H1 (cell line): Measurements from ENCODE around the gene CNPY3. TPM values are rescaled to one million over a fixed set of nuclear protein-coding genes. Genes with fewer than 3 reads are reported as not detected.

Source experiments
- CTCF ChIA-PET: fragments of 300-600 bp; sonication (Branson Sonifier 250); formaldehyde crosslinking; loops from one replicate; lab custom pipeline; 2021; ENCODE audit not compliant: partially characterized antibody; lab: Charles Lee
- POLR2A ChIA-PET: fragments of 300-600 bp; sonication (Branson Sonifier 250); formaldehyde crosslinking; loops from one replicate; lab custom pipeline; 2021; ENCODE audit warnings: inconsistent platforms; ENCODE audit not compliant: partially characterized antibody; lab: Charles Lee
- DNase-seq, 2 experiments: peaks; one replicate each; pipeline versions ENCODE4 v3.0.0 to v3.0.0-alpha.2; 2010 to 2022; ENCODE audit warnings: low spot score in 2 of 2, low read depth in 1 of 2, mixed read lengths in 1 of 2
- FAIRE-seq: peaks from 2 replicates; lab custom pipeline; 2011; peaks lifted over from hg19 to GRCh38; lab: Jason Lieb, UNC
- H2AFZ ChIP-seq: 2 replicates; pipeline ENCODE4 v1.8.1; 2012; ENCODE audit warnings: low read length, inconsistent platforms
- H2AK5ac ChIP-seq: 2 replicates; pipeline ENCODE4 v1.6.1; 2013; ENCODE audit warnings: low read depth, low read length
- H2BK120ac ChIP-seq: replicated peaks from 2 replicates; pipeline ENCODE3; 2013; ENCODE audit warnings: low read depth, low read length, inconsistent platforms
- H2BK12ac ChIP-seq: 2 replicates; pipeline ENCODE4 v1.6.1; 2013; ENCODE audit warnings: low read depth, low read length
- H2BK15ac ChIP-seq: 2 replicates; pipeline ENCODE4 v1.6.1; 2013; ENCODE audit warnings: low read length
- H2BK20ac ChIP-seq: 2 replicates; pipeline ENCODE4 v1.6.1; 2013; ENCODE audit warnings: low read length
- H2BK5ac ChIP-seq: 2 replicates; pipeline ENCODE4 v1.6.1; 2013; ENCODE audit warnings: low read depth, low read length
- H3K14ac ChIP-seq: 2 replicates; pipeline ENCODE4 v1.6.1; 2013; ENCODE audit warnings: inconsistent platforms; ENCODE audit not compliant: insufficient read length
- H3K18ac ChIP-seq: 2 replicates; pipeline ENCODE4 v1.6.1; 2013; ENCODE audit warnings: low read length; ENCODE audit errors: extremely low read depth
- H3K23ac ChIP-seq: 2 replicates; pipeline ENCODE4 v1.6.1; 2013; ENCODE audit warnings: inconsistent platforms; ENCODE audit not compliant: insufficient read length
- H3K23me2 ChIP-seq: 2 replicates; pipeline ENCODE4 v1.6.1; 2013; ENCODE audit warnings: low read depth, low read length
- H3K27ac ChIP-seq: 2 replicates; pipeline ENCODE4 v1.6.1; 2011; ENCODE audit warnings: low read depth, low read length, inconsistent platforms
- H3K27me3 ChIP-seq, 4 experiments: replicated peaks in 1 of 4; 1 replicate in 1 of 4; 2 replicates in 3 of 4; pipeline versions ENCODE4 v1.6.1 to v1.8.1; 2011 to 2013; ENCODE audit warnings: low read length in 3 of 4, mild to moderate bottlenecking in 3 of 4, inconsistent platforms in 2 of 4, mixed read lengths in 2 of 4, moderate library complexity in 1 of 4; ENCODE audit not compliant: control insufficient read depth in 3 of 4, insufficient read depth in 3 of 4; ENCODE audit errors: extremely low read depth in 1 of 4
- H3K36me3 ChIP-seq, 4 experiments: 2 replicates each; pipeline versions ENCODE4 v1.6.1 to v1.8.1; 2011 to 2013; ENCODE audit warnings: mild to moderate bottlenecking in 4 of 4, low read length in 3 of 4, moderate library complexity in 2 of 4, control low read depth in 1 of 4, inconsistent platforms in 1 of 4; ENCODE audit not compliant: insufficient read depth in 4 of 4, control insufficient read depth in 2 of 4
- H3K4ac ChIP-seq: replicated peaks from 2 replicates; pipeline ENCODE3; 2013; ENCODE audit warnings: low read length, low read depth, mixed read lengths, inconsistent platforms; ENCODE audit not compliant: insufficient read length
- H3K4me1 ChIP-seq, 4 experiments: replicated peaks in 1 of 4; 1 replicate in 1 of 4; 2 replicates in 3 of 4; pipeline versions ENCODE4 v1.6.1 to v1.8.1; 2011 to 2013; ENCODE audit warnings: low read length in 3 of 4, inconsistent platforms in 2 of 4, mixed read lengths in 1 of 4; ENCODE audit not compliant: insufficient read depth in 4 of 4, control insufficient read depth in 3 of 4
- H3K4me2 ChIP-seq, 2 experiments: 2 replicates each; pipeline versions ENCODE4 v1.6.1 to v1.8.1; 2011 to 2013; ENCODE audit warnings: low read depth in 2 of 2, low read length in 2 of 2, control low read depth in 1 of 2, inconsistent platforms in 1 of 2, mild to moderate bottlenecking in 1 of 2; ENCODE audit not compliant: insufficient read depth in 1 of 2
- H3K4me3 ChIP-seq, 4 experiments: fragments of 200-600, 300-600 bp in 1 of 4; sonication (generic), shearing (Covaris generic), sonication (Bioruptor Twin) in 1 of 4; 2 replicates each; pipeline versions ENCODE4 v1.5.1 to v1.8.1; 2011 to 2016; ENCODE audit warnings: low read length in 4 of 4, low read depth in 3 of 4, control low read depth in 2 of 4, inconsistent platforms in 2 of 4, mild to moderate bottlenecking in 2 of 4, mixed read lengths in 1 of 4, moderate library complexity in 1 of 4; ENCODE audit not compliant: insufficient read depth in 2 of 4; ENCODE audit errors: extremely low read depth in 1 of 4
- H3K56ac ChIP-seq: replicated peaks from 2 replicates; pipeline ENCODE3; 2013; ENCODE audit warnings: low read depth, mild to moderate bottlenecking, mixed read lengths, low read length, inconsistent platforms; ENCODE audit not compliant: insufficient read length
- H3K79me1 ChIP-seq: 2 replicates; pipeline ENCODE4 v1.6.1; 2013; ENCODE audit warnings: low read depth, low read length, control low read depth
- H3K79me2 ChIP-seq, 2 experiments: 2 replicates each; pipeline versions ENCODE4 v1.6.1 to v1.8.1; 2012 to 2013; ENCODE audit warnings: low read length in 2 of 2, mild to moderate bottlenecking in 2 of 2, inconsistent platforms in 1 of 2; ENCODE audit not compliant: insufficient read depth in 2 of 2, control insufficient read depth in 1 of 2
- H3K9ac ChIP-seq, 4 experiments: replicated peaks in 1 of 4; 1 replicate in 1 of 4; 2 replicates in 3 of 4; pipeline versions ENCODE4 v1.6.1 to v1.8.1; 2011 to 2013; ENCODE audit warnings: low read depth in 3 of 4, low read length in 3 of 4, control low read depth in 2 of 4, mild to moderate bottlenecking in 2 of 4, moderate library complexity in 2 of 4, inconsistent platforms in 1 of 4; ENCODE audit errors: extremely low read depth in 1 of 4
- H3K9me3 ChIP-seq, 2 experiments: 2 replicates each; pipeline versions ENCODE4 v1.6.1 to v1.8.1; 2012 to 2013; ENCODE audit warnings: mild to moderate bottlenecking in 2 of 2, moderate library complexity in 2 of 2, control low read depth in 1 of 2, inconsistent platforms in 1 of 2, low read depth in 1 of 2, low read length in 1 of 2, mixed read lengths in 1 of 2; ENCODE audit not compliant: insufficient read depth in 2 of 2
- H4K20me1 ChIP-seq, 2 experiments: replicated peaks in 1 of 2; 2 replicates each; pipeline versions ENCODE3 to v1.8.1; 2011 to 2013; ENCODE audit warnings: inconsistent platforms in 2 of 2, low read length in 2 of 2, mild to moderate bottlenecking in 1 of 2; ENCODE audit not compliant: insufficient read depth in 2 of 2, control insufficient read depth in 1 of 2
- H4K5ac ChIP-seq: 2 replicates; pipeline ENCODE4 v1.6.1; 2013; ENCODE audit warnings: low read length, low read depth, mixed read lengths, inconsistent platforms; ENCODE audit not compliant: insufficient read length
- H4K8ac ChIP-seq: 2 replicates; pipeline ENCODE4 v1.8.0; 2013; ENCODE audit warnings: mild to moderate bottlenecking, moderate library complexity, low read length, inconsistent platforms; ENCODE audit not compliant: insufficient read depth; ENCODE audit errors: extremely low read depth
- H4K91ac ChIP-seq: replicated peaks from 2 replicates; pipeline ENCODE3; 2013; ENCODE audit warnings: low read length, mixed read lengths, inconsistent platforms; ENCODE audit not compliant: insufficient read length
- CHD1 ChIP-seq: IDR thresholded peaks from 2 replicates; pipeline ENCODE4 v1.6.1; 2012; ENCODE audit warnings: low read depth, low read length, improper control_type of control experiment
- CTBP2 ChIP-seq: IDR thresholded peaks from 2 replicates; pipeline ENCODE4 v1.7.0; 2011; ENCODE audit warnings: borderline replicate concordance, mild to moderate bottlenecking, moderate library complexity, mixed read lengths, low read length; ENCODE audit not compliant: insufficient read depth, insufficient read length
- GABPA ChIP-seq: IDR thresholded peaks from 2 replicates; pipeline ENCODE4 v1.6.1; 2011; ENCODE audit warnings: mild to moderate bottlenecking, low read length, moderate library complexity, borderline replicate concordance; ENCODE audit not compliant: insufficient read depth
- KDM1A ChIP-seq: fragments of 200-600, 300-600 bp; sonication (generic); IDR thresholded peaks from 2 replicates; pipeline ENCODE4 v1.7.1; 2016; ENCODE audit warnings: mild to moderate bottlenecking, low read length, borderline replicate concordance
- RAD21 ChIP-seq, 2 experiments: IDR thresholded peaks in 1 of 2; conservative IDR thresholded peaks in 1 of 2; 2 replicates each; pipeline ENCODE4 v1.6.1; 2011; ENCODE audit warnings: low read depth in 2 of 2, low read length in 2 of 2, improper control_type of control experiment in 1 of 2, inconsistent platforms in 1 of 2, mild to moderate bottlenecking in 1 of 2, moderate library complexity in 1 of 2
- RXRA ChIP-seq: IDR thresholded peaks from 2 replicates; pipeline ENCODE4 v1.6.1; 2011; ENCODE audit warnings: low read depth, mild to moderate bottlenecking, low read length, moderate library complexity; ENCODE audit not compliant: insufficient read depth
- SIN3A ChIP-seq, 2 experiments: IDR thresholded peaks in 1 of 2; conservative IDR thresholded peaks in 1 of 2; 2 replicates each; pipeline ENCODE4 v1.6.1; 2011 to 2012; ENCODE audit warnings: low read length in 2 of 2, improper control_type of control experiment in 1 of 2, low read depth in 1 of 2, mild to moderate bottlenecking in 1 of 2
- WGBS, 2 experiments: shearing (Covaris generic) in 1 of 2; methylation state at CpG; one replicate each; pipeline versions ENCODE4 v1.1.6 to v1.1.7; 2013 to 2015; ENCODE audit warnings: low lambda C conversion rate in 2 of 2, mixed read lengths in 2 of 2, inconsistent platforms in 1 of 2, low coverage in 1 of 2, missing lambda C conversion rate in 1 of 2; ENCODE audit not compliant: insufficient replicate concordance in 2 of 2, insufficient coverage in 1 of 2, insufficient read length in 1 of 2; ENCODE audit errors: extremely low coverage in 1 of 2, missing lambda C conversion rate in 1 of 2; 5-methylcytosine and 5-hydroxymethylcytosine counted together
- polyA plus RNA-seq, 7 experiments: library from polyadenylated mRNA; depleted of rRNA in 3 of 7; stranded (reverse) in 5 of 7; unstranded in 2 of 7; fragments of >200 nt in 5 of 7; fragments of 200-250 nt in 2 of 7; gene quantifications; 1 replicate in 5 of 7; 2 replicates in 1 of 7; 4 replicates in 1 of 7; pipeline versions ENCODE4 v1.2.1 to v1.2.3, GENCODE V29; 2011 to 2013; ENCODE audit warnings: missing spikeins in 2 of 7, mixed read lengths in 2 of 7
- total RNA-seq: library from RNA; stranded (reverse); fragmentation: NEBNext Ultra II Directional; extraction: Animal tissue kit (Norgen Biotek cat#: 25700); gene quantifications from 2 replicates; pipeline ENCODE4 v1.2.1, GENCODE V29; 2021
- TF ChIP-seq, protein P1 (sequence below): IDR thresholded peaks from 2 replicates; pipeline ENCODE4 v1.6.1; 2012; ENCODE audit warnings: inconsistent platforms

CNPY3 gene
- total and polyA plus RNA-seq, 2 of the 8 experiments (the other 6 are each of a cell fraction or from before 2014, with no cell fraction given), result 49.6 to 64.5 TPM

DNA sequence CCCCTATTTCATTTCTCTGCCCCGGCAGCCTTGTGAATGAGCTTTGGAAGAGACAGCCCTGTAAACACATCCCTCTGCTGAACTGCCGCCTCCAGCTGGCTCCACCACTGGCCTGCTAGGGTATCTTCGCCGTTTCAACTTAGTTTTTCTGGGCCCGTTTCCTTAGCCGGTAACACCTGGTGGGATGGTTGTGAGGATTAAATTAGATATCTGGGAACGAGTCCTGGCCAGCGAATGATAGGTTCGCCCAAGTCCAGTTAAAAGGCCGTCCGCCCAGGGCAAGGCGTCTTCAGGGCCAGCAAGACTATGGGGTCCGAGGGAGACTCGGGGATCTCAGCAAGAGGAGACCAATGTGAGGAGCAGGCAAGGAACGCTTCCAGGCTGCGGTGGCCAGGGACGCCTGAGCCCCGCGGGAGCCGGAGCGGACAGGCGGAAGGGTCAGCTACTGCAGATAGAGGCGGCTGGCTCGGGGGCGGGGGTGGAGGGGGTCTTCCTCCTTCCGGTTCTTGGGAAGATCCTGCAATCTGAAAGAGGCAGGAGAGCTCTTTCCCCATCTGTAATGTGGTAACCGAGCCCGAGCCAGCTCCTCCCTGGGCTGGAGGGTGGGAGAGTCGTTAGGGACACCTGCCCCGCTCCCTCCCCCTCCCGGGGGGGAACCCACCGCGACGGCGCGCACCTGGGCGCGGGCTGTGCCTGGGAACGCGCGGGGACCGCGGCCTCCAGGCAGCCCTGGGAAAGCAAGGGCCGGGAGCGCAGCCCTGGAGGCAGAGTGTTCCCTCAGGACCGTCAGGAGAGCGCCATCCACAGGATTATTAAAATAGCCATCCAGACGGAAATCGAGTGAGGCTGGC is 17.9 kb upstream of the CNPY3 start:
- 2% methylated on average over 43 of the region's 49 CpGs; no CpG with 5 or more reads in 1 of the 2 experiments for WGBS, 2 experiments
- peak overlapping the region; percentile 92 for H4K5ac ChIP-seq
- H3K27ac ChIP-seq, result peak overlapping the region; percentile 41; the same call in 1 of the 2 replicates
- FAIRE-seq (no peak), DNase-seq (peak in 1 of 2 experiments; percentile 89)
- H4K91ac ChIP-seq, result peak overlapping the region; percentile 95
- H3K4me3 ChIP-seq, result peak overlapping the region; percentile 44 to 72 (median 52)
- H4K20me1 ChIP-seq, result no peaks in the 10 kb centered on the region
- no peaks in the 10 kb centered on the region for H3K9me3 ChIP-seq
- no peak overlapping the region for H3K4ac ChIP-seq
- peak overlapping the region; percentile 3 to 65 (median 49); a peak in 6 of 7 replicates for H3K9ac ChIP-seq
- H3K56ac ChIP-seq, result peak overlapping the region; percentile 42
- H2AFZ ChIP-seq, result peak overlapping the region; percentile 78; the same call in 1 of the 2 replicates
- peak overlapping the region; percentile 92; the same call in 1 of the 2 replicates for H4K8ac ChIP-seq
- POLR2A ChIA-PET, result interaction anchor here (0.7 to 7.4 kb wide), 14 partner anchors 11 to 263 kb away, joined by 3 to 81 read pairs (median 5); partner anchors contain the start of genes CNPY3, KLHDC3, PEX6 and PPP2R5D
- H3K14ac ChIP-seq, result no peak overlapping the region
- no peak overlapping the region for H2BK20ac ChIP-seq
- H2BK12ac ChIP-seq, result 0 out of 2 replicates have a peak overlapping the region, but pooled peaks have one; percentile 63
- CTCF ChIA-PET, result interaction anchor here (0.5 to 4.5 kb wide), 12 partner anchors 10 to 232 kb away, joined by 3 to 18 read pairs (median 4); partner anchors contain the start of genes CNPY3 and PEX6
- no peaks in the 10 kb centered on the region; a peak in 1 of 7 replicates for H3K27me3 ChIP-seq
- no peaks in the 10 kb centered on the region for H3K79me2 ChIP-seq
- H3K79me1 ChIP-seq, result no peaks in the 10 kb centered on the region
- H2BK120ac ChIP-seq, result peak overlapping the region; percentile 50
- 0 out of 7 replicates have a peak, but pooled peaks cover 0 to 1% (median 0%) of the 10 kb centered on the region in 4 experiments for H3K4me1 ChIP-seq
- H3K36me3 ChIP-seq, result no peaks in the 10 kb centered on the region
- peak overlapping the region; percentile 68 for H3K18ac ChIP-seq
- H2BK5ac ChIP-seq, result peak overlapping the region; percentile 84; the same call in 1 of the 2 replicates
- no peak overlapping the region for H2AK5ac ChIP-seq
- peak overlapping the region; percentile 74 to 79 for H3K4me2 ChIP-seq
- H3K23ac ChIP-seq, result no peak overlapping the region
- peaks cover 2% of the 10 kb centered on the region; the same call in 1 of the 2 replicates for H3K23me2 ChIP-seq
- H2BK15ac ChIP-seq, result no peak overlapping the region
- TF ChIP-seq GABPA (no peak), KDM1A (peak; percentile 39; the same call in 1 of the 2 replicates), CHD1 (no peak), RXRA (no peak), SIN3A (conservative IDR thresholded peaks at IDR 0.05 in 1 of 2, IDR thresholded peaks at IDR 0.05 in 1 of 2; ENCODE audit: low read depth in 1 of 2, low read length in 2 of 2) (peak; percentile 20 to 36; a peak in 1 of 4 replicates), RAD21 (IDR thresholded peaks at IDR 0.05 in 1 of 2, conservative IDR thresholded peaks at IDR 0.05 in 1 of 2; ENCODE audit: low read depth in 2 of 2, low read length in 2 of 2) (peak; percentile 15 to 31; a peak in 2 of 4 replicates), CTBP2 (peak; percentile 72)
- TF ChIP-seq, protein P1, sequence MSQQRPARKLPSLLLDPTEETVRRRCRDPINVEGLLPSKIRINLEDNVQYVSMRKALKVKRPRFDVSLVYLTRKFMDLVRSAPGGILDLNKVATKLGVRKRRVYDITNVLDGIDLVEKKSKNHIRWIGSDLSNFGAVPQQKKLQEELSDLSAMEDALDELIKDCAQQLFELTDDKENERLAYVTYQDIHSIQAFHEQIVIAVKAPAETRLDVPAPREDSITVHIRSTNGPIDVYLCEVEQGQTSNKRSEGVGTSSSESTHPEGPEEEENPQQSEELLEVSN, result peak; percentile 8; the same call in 1 of the 2 replicates
